WTC11 (cell line): ENCODE data around the gene SMCR8. TPM values are rescaled to one million over a fixed set of nuclear protein-coding genes. Genes with fewer than 3 reads are reported as not detected.

Experiments used
- ATAC-seq: fragments of 200-7000 bp; cut with Tn5 transposase; 2 replicates; pipeline ENCODE4 v1.10.0; 2021; ENCODE audit warnings: mild to moderate bottlenecking, moderate library complexity
- CTCF ChIA-PET: fragments of 300-600 bp; sonication (Branson Sonifier 250); formaldehyde crosslinking; loops from one replicate; lab custom pipeline; 2021; ENCODE audit warnings: antibody characterized with exemption; lab: Charles Lee
- POLR2A ChIA-PET: fragments of 350-600 bp; sonication (Branson Sonifier 250); formaldehyde crosslinking; loops from one replicate; lab custom pipeline; 2021; ENCODE audit warnings: antibody characterized with exemption; lab: Charles Lee
- DNase-seq: peaks from one replicate; pipeline ENCODE4 v3.0.0; 2021; ENCODE audit warnings: low spot score
- H3K27ac Mint-ChIP-seq: 2 replicates; pipeline ENCODE4 v1.8.0; 2021; ENCODE audit warnings: mixed read lengths
- H3K27me3 Mint-ChIP-seq: 2 replicates; pipeline ENCODE4 v1.8.0; 2021; ENCODE audit warnings: low read depth, mild to moderate bottlenecking, moderate library complexity, mixed read lengths
- H3K36me3 Mint-ChIP-seq: 2 replicates; pipeline ENCODE4 v1.8.0; 2021; ENCODE audit warnings: mixed read lengths
- H3K4me1 Mint-ChIP-seq: 2 replicates; pipeline ENCODE4 v1.8.0; 2022; ENCODE audit warnings: mixed read lengths
- H3K4me3 Mint-ChIP-seq: 2 replicates; pipeline ENCODE4 v1.8.0; 2021; ENCODE audit warnings: mild to moderate bottlenecking, moderate library complexity, mixed read lengths
- H3K9me3 Mint-ChIP-seq: 2 replicates; pipeline ENCODE4 v1.8.0; 2021; ENCODE audit warnings: mixed read lengths
- ATF3 ChIP-seq: sonication (generic); formaldehyde crosslinking; conservative IDR thresholded peaks from 2 replicates; pipeline ENCODE4 v1.8.1; 2022; ENCODE audit warnings: mild to moderate bottlenecking, missing genetic modification reagents
- CREB1 ChIP-seq: sonication (generic); formaldehyde crosslinking; IDR thresholded peaks from 2 replicates; pipeline ENCODE4 v1.8.0; 2023; ENCODE audit warnings: mild to moderate bottlenecking, missing genetic modification reagents
- ESRRA ChIP-seq: sonication (generic); formaldehyde crosslinking; IDR thresholded peaks from 2 replicates; pipeline ENCODE4 v1.8.1; 2022; ENCODE audit warnings: mild to moderate bottlenecking, missing genetic modification reagents, borderline replicate concordance
- FOXJ3 ChIP-seq: sonication (generic); formaldehyde crosslinking; IDR thresholded peaks from 2 replicates; pipeline ENCODE4 v1.9.0; 2021; ENCODE audit warnings: missing genetic modification reagents, mild to moderate bottlenecking, borderline replicate concordance
- JUN ChIP-seq: sonication (generic); formaldehyde crosslinking; IDR thresholded peaks from 2 replicates; pipeline ENCODE4 v1.8.0; 2023; ENCODE audit warnings: mild to moderate bottlenecking, missing genetic modification reagents
- KAT7 ChIP-seq: sonication (generic); formaldehyde crosslinking; IDR thresholded peaks from 2 replicates; pipeline ENCODE4 v1.8.1; 2023; ENCODE audit warnings: missing genetic modification reagents, mild to moderate bottlenecking, borderline replicate concordance
- MXD4 ChIP-seq: fragments of 250-450 bp; sonication (Bioruptor Pico); IDR thresholded peaks from 2 replicates; pipeline ENCODE4 v1.8.0; 2021; ENCODE audit warnings: mild to moderate bottlenecking, moderate library complexity, borderline replicate concordance
- NR1H2 ChIP-seq: sonication (generic); formaldehyde crosslinking; IDR thresholded peaks from 2 replicates; pipeline ENCODE4 v1.9.0; 2021; ENCODE audit warnings: mild to moderate bottlenecking, moderate library complexity, missing genetic modification reagents
- NR2C2 ChIP-seq: sonication (generic); formaldehyde crosslinking; IDR thresholded peaks from 2 replicates; pipeline ENCODE4 v1.8.0; 2022; ENCODE audit warnings: mild to moderate bottlenecking, missing genetic modification reagents
- TEAD1 ChIP-seq: sonication (generic); formaldehyde crosslinking; IDR thresholded peaks from 2 replicates; pipeline ENCODE4 v1.8.0; 2022; ENCODE audit warnings: mild to moderate bottlenecking, missing genetic modification reagents
- ZNF121 ChIP-seq: sonication (generic); formaldehyde crosslinking; IDR thresholded peaks from 2 replicates; pipeline ENCODE4 v1.8.0; 2023; ENCODE audit warnings: missing genetic modification reagents
- ZNF219 ChIP-seq: sonication (generic); formaldehyde crosslinking; IDR thresholded peaks from 2 replicates; pipeline ENCODE4 v1.8.0; 2023; ENCODE audit warnings: missing genetic modification reagents, mild to moderate bottlenecking, borderline replicate concordance
- total RNA-seq: library from RNA; stranded (reverse); gene quantifications from 3 replicates; pipeline ENCODE4 v1.2.3, GENCODE V29; 2021
- TF ChIP-seq, protein P1 (sequence below): sonication (generic); formaldehyde crosslinking; IDR thresholded peaks from 2 replicates; pipeline ENCODE4 v1.8.0; 2022; ENCODE audit warnings: missing genetic modification reagents
- TF ChIP-seq, protein P2 (sequence below): sonication (generic); formaldehyde crosslinking; IDR thresholded peaks from 2 replicates; pipeline ENCODE4 v1.8.0; 2022; ENCODE audit warnings: mild to moderate bottlenecking, missing genetic modification reagents
- TF ChIP-seq, protein P3 (sequence below): sonication (generic); formaldehyde crosslinking; IDR thresholded peaks from 2 replicates; pipeline ENCODE4 v1.8.1; 2023; ENCODE audit warnings: mild to moderate bottlenecking, moderate library complexity, missing genetic modification reagents
- TF ChIP-seq, protein P4 (sequence below): sonication (generic); formaldehyde crosslinking; IDR thresholded peaks from 2 replicates; pipeline ENCODE4 v1.8.0; 2023; ENCODE audit warnings: missing genetic modification reagents, mild to moderate bottlenecking, borderline replicate concordance
- TF ChIP-seq, protein P5 (sequence below): sonication (generic); formaldehyde crosslinking; IDR thresholded peaks from 2 replicates; pipeline ENCODE4 v1.8.1; 2023; ENCODE audit warnings: mild to moderate bottlenecking, missing genetic modification reagents

The SMCR8 gene
- total RNA-seq, 1 experiment from 2014 or later, result 19.1 TPM

GRCh38 chr17:18318771-18319450 is 3.8 kb downstream of the SMCR8 start (continued):
- TF ChIP-seq, protein P1, sequence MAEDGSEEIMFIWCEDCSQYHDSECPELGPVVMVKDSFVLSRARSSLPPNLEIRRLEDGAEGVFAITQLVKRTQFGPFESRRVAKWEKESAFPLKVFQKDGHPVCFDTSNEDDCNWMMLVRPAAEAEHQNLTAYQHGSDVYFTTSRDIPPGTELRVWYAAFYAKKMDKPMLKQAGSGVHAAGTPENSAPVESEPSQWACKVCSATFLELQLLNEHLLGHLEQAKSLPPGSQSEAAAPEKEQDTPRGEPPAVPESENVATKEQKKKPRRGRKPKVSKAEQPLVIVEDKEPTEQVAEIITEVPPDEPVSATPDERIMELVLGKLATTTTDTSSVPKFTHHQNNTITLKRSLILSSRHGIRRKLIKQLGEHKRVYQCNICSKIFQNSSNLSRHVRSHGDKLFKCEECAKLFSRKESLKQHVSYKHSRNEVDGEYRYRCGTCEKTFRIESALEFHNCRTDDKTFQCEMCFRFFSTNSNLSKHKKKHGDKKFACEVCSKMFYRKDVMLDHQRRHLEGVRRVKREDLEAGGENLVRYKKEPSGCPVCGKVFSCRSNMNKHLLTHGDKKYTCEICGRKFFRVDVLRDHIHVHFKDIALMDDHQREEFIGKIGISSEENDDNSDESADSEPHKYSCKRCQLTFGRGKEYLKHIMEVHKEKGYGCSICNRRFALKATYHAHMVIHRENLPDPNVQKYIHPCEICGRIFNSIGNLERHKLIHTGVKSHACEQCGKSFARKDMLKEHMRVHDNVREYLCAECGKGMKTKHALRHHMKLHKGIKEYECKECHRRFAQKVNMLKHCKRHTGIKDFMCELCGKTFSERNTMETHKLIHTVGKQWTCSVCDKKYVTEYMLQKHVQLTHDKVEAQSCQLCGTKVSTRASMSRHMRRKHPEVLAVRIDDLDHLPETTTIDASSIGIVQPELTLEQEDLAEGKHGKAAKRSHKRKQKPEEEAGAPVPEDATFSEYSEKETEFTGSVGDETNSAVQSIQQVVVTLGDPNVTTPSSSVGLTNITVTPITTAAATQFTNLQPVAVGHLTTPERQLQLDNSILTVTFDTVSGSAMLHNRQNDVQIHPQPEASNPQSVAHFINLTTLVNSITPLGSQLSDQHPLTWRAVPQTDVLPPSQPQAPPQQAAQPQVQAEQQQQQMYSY (CRISPR knock-in tag), result no peak
- TF ChIP-seq JUN (CRISPR knock-in tag), result no peak
- TF ChIP-seq, protein P2, sequence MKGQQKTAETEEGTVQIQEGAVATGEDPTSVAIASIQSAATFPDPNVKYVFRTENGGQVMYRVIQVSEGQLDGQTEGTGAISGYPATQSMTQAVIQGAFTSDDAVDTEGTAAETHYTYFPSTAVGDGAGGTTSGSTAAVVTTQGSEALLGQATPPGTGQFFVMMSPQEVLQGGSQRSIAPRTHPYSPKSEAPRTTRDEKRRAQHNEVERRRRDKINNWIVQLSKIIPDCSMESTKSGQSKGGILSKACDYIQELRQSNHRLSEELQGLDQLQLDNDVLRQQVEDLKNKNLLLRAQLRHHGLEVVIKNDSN (CRISPR knock-in tag), result no peak
- no peak for TF ChIP-seq MXD4
- TF ChIP-seq CREB1, result no peak
- TF ChIP-seq ZNF219, result no peak
- TF ChIP-seq TEAD1 (CRISPR knock-in tag), result no peak
- TF ChIP-seq, all 79 proteins: peak for 0

DNA sequence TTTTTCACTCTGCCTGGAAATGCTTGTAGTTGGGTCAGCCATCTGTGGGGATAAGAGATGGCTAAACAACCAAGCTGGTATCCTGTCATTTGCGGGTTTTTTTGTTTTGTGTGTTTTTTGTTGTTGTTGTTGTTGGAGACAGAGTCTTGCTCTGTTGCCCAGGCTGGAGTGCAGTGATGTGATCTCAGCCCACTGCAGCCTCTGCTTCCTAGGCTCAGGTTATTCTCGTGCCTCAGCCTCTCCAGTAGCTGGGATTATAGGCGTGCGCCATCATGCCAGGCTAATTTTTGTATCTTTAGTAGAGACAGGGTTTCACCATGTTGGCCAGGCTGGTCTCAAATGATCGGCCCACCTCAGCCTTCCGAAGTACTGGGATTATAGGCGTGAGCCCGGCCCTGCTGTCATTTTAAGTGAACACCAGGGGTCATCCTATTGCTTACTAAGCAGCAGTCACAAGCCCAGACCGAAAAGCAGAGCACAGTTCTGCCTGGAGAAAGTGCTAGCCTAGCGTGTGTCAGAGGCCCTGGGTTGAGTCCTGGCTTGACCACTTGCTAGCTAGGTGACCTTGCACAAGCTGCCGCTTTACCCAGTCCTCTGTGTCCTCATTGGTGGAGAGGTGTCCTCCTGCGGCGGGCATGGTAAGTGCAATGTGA is 4.6 kb downstream of the SMCR8 start:
- H3K9me3 Mint-ChIP-seq, result no peaks in the 10 kb centered on the region
- peaks cover 25% of the 10 kb centered on the region for H3K36me3 Mint-ChIP-seq
- no peak overlapping the region; the same call in 1 of the 2 replicates for H3K27ac Mint-ChIP-seq
- ATAC-seq, result peak; percentile 21
- H3K4me1 Mint-ChIP-seq, result peaks cover 27% of the 10 kb centered on the region
- ChIA-PET CTCF (interaction anchor here (0.9 to 1.7 kb wide), 3 partner anchors 43 to 102 kb away, joined by 3 to 6 read pairs (median 4); no protein-coding TSS in a partner anchor), POLR2A (no interaction called here)
- peak; percentile 56 for DNase-seq
- TF ChIP-seq ZNF121 (peak; percentile 65; the same call in 1 of the 2 replicates), ESRRA (CRISPR knock-in tag) (no peak)
- TF ChIP-seq, protein P2 (CRISPR knock-in tag), result no peak
- H3K4me3 Mint-ChIP-seq, result no peak overlapping the region
- H3K27me3 Mint-ChIP-seq, result no peaks in the 10 kb centered on the region; the same call in 1 of the 2 replicates

DNA sequence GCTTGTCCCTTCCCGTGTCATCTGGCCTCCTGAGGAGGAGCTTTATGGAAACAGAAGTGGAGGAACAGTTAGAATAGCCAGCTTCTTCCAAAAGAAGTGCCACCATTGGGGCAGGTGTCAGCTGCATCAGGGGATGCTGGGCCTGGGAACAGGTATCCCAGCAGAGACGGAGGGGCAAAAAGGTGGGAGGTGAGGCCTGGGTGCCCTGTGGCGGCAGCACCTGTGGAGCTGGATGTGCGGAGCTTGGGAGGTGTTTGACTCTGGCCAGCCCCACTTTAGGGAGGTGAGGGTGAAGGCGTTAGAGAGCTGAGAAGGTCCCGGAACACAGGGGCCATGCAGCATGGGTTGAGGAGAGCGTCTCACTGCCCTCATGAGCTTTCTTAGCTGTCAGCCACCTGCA is 5.2 kb downstream of the SMCR8 start:
- ChIA-PET CTCF (interaction anchor here (0.6 to 1.7 kb wide), 5 partner anchors 28 to 103 kb away, joined by 3 to 6 read pairs (median 4); no protein-coding TSS in a partner anchor), POLR2A (interaction anchor here (0.5 kb wide), 1 partner anchor 12 kb away, joined by 5 read pairs; no protein-coding TSS in a partner anchor)
- H3K4me3 Mint-ChIP-seq, result no peak overlapping the region
- DNase-seq (no peak), ATAC-seq (no peak)
- peaks cover 27% of the 10 kb centered on the region for H3K4me1 Mint-ChIP-seq
- H3K36me3 Mint-ChIP-seq, result peaks cover 31% of the 10 kb centered on the region
- H3K9me3 Mint-ChIP-seq, result no peaks in the 10 kb centered on the region
- H3K27ac Mint-ChIP-seq, result no peak overlapping the region; the same call in 1 of the 2 replicates
- no peaks in the 10 kb centered on the region; the same call in 1 of the 2 replicates for H3K27me3 Mint-ChIP-seq
- TF ChIP-seq KAT7, result no peak
- no peak for TF ChIP-seq NR1H2
- no peak for TF ChIP-seq NR2C2 (CRISPR knock-in tag)
- TF ChIP-seq FOXJ3, result no peak
- TF ChIP-seq ATF3, result no peak
- TF ChIP-seq, protein P3, sequence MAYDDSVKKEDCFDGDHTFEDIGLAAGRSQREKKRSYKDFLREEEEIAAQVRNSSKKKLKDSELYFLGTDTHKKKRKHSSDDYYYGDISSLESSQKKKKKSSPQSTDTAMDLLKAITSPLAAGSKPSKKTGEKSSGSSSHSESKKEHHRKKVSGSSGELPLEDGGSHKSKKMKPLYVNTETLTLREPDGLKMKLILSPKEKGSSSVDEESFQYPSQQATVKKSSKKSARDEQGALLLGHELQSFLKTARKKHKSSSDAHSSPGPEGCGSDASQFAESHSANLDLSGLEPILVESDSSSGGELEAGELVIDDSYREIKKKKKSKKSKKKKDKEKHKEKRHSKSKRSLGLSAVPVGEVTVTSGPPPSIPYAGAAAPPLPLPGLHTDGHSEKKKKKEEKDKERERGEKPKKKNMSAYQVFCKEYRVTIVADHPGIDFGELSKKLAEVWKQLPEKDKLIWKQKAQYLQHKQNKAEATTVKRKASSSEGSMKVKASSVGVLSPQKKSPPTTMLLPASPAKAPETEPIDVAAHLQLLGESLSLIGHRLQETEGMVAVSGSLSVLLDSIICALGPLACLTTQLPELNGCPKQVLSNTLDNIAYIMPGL (CRISPR knock-in tag), result no peak
- no peak for TF ChIP-seq ZNF219
- TF ChIP-seq, protein P4, sequence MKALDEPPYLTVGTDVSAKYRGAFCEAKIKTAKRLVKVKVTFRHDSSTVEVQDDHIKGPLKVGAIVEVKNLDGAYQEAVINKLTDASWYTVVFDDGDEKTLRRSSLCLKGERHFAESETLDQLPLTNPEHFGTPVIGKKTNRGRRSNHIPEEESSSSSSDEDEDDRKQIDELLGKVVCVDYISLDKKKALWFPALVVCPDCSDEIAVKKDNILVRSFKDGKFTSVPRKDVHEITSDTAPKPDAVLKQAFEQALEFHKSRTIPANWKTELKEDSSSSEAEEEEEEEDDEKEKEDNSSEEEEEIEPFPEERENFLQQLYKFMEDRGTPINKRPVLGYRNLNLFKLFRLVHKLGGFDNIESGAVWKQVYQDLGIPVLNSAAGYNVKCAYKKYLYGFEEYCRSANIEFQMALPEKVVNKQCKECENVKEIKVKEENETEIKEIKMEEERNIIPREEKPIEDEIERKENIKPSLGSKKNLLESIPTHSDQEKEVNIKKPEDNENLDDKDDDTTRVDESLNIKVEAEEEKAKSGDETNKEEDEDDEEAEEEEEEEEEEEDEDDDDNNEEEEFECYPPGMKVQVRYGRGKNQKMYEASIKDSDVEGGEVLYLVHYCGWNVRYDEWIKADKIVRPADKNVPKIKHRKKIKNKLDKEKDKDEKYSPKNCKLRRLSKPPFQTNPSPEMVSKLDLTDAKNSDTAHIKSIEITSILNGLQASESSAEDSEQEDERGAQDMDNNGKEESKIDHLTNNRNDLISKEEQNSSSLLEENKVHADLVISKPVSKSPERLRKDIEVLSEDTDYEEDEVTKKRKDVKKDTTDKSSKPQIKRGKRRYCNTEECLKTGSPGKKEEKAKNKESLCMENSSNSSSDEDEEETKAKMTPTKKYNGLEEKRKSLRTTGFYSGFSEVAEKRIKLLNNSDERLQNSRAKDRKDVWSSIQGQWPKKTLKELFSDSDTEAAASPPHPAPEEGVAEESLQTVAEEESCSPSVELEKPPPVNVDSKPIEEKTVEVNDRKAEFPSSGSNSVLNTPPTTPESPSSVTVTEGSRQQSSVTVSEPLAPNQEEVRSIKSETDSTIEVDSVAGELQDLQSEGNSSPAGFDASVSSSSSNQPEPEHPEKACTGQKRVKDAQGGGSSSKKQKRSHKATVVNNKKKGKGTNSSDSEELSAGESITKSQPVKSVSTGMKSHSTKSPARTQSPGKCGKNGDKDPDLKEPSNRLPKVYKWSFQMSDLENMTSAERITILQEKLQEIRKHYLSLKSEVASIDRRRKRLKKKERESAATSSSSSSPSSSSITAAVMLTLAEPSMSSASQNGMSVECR, result no peak
- TF ChIP-seq, protein P5, sequence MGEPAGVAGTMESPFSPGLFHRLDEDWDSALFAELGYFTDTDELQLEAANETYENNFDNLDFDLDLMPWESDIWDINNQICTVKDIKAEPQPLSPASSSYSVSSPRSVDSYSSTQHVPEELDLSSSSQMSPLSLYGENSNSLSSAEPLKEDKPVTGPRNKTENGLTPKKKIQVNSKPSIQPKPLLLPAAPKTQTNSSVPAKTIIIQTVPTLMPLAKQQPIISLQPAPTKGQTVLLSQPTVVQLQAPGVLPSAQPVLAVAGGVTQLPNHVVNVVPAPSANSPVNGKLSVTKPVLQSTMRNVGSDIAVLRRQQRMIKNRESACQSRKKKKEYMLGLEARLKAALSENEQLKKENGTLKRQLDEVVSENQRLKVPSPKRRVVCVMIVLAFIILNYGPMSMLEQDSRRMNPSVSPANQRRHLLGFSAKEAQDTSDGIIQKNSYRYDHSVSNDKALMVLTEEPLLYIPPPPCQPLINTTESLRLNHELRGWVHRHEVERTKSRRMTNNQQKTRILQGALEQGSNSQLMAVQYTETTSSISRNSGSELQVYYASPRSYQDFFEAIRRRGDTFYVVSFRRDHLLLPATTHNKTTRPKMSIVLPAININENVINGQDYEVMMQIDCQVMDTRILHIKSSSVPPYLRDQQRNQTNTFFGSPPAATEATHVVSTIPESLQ, result no peak
